ENCODE data around the gene PPDPF. TPM values are rescaled to one million over a fixed set of nuclear protein-coding genes. Genes with fewer than 3 reads are reported as not detected.

Gene PPDPF
- total RNA-seq, 2 experiments from 2014 or later = 34.9 to 117 TPM

GRCh38 chr20:63529180-63529860 is 8.8 kb downstream of the PPDPF start:
- Histone ChIP-seq H3K4me1 (ENCODE audit: insufficient read depth, low read length, poor library complexity, severe bottlenecking) (no peaks in the 10 kb centered on the region), H3K4me3 (ENCODE audit: low read depth, low read length, poor library complexity, severe bottlenecking) (no peak overlapping the region), H3K79me2 (ENCODE audit: insufficient read depth, low read depth, low read length) (no peaks in the 10 kb centered on the region), H3K4me2 (ENCODE audit: low read length) (no peak overlapping the region), H3K9me2 (ENCODE audit: insufficient read depth, low read length) (no peaks in the 10 kb centered on the region), H3K27ac (ENCODE audit: low read depth, low read length, poor library complexity, severe bottlenecking) (no peak overlapping the region), H3K9me3 (ENCODE audit: low read length) (no peaks in the 10 kb centered on the region), H3K36me3 (ENCODE audit: insufficient read depth, low read length) (no peaks in the 10 kb centered on the region), H2AFZ (ENCODE audit: low read length) (no peak overlapping the region), H4K20me1 (ENCODE audit: insufficient read depth, low read length) (no peaks in the 10 kb centered on the region)
- no peak for TF ChIP-seq CTCF (conservative IDR thresholded peaks at IDR 0.05; ENCODE audit: low read length)
- TF ChIP-seq EZH2phosphoT487 (IDR thresholded peaks at IDR 0.05; ENCODE audit: borderline replicate concordance, low read depth, low read length) = no peak
- intact Hi-C loops (cut with micrococcal nuclease; ENCODE audit: unreplicated experiment) = no loop called here
- ChIA-PET CTCF (ENCODE audit: unreplicated experiment) (no interaction called here), POLR2A (no interaction called here)
- no TSS peak for BruUV-seq (replicated peaks)
- DNase-seq (ENCODE audit: low spot score) = no peak

- CTCF ChIA-PET (ENCODE audit: unreplicated experiment) = no interaction called here
- BruUV-seq (replicated peaks) = no TSS peak
Measured at GRCh38 chr20:63529861-63530787, 9.6 kb downstream of the PPDPF start.

More at GRCh38 chr20:63529861-63530787, 9.6 kb downstream of the PPDPF start:
- no peak overlapping the region for H3K27ac ChIP-seq (ENCODE audit: low read depth, low read length, poor library complexity, severe bottlenecking)
- H3K9me3 ChIP-seq (ENCODE audit: low read length) = no peaks in the 10 kb centered on the region
- H4K20me1 ChIP-seq (ENCODE audit: insufficient read depth, low read length) = no peaks in the 10 kb centered on the region
- intact Hi-C loops (cut with micrococcal nuclease; ENCODE audit: unreplicated experiment) = loop anchor here (10.0 kb wide), 1 partner anchor 335 kb away; the partner anchor contains the start of genes ABHD16B and TPD52L2
- POLR2A ChIA-PET = no interaction called here
- no peaks in the 10 kb centered on the region for H3K79me2 ChIP-seq (ENCODE audit: insufficient read depth, low read depth, low read length)
- H3K4me3 ChIP-seq (ENCODE audit: low read depth, low read length, poor library complexity, severe bottlenecking) = no peak overlapping the region
- TF ChIP-seq EZH2phosphoT487 (IDR thresholded peaks at IDR 0.05; ENCODE audit: borderline replicate concordance, low read depth, low read length) (no peak), CTCF (conservative IDR thresholded peaks at IDR 0.05; ENCODE audit: low read length) (no peak)
- H3K4me2 ChIP-seq (ENCODE audit: low read length) = no peak overlapping the region
- DNase-seq (ENCODE audit: low spot score) = no peak
- H2AFZ ChIP-seq (ENCODE audit: low read length) = no peak overlapping the region
- H3K36me3 ChIP-seq (ENCODE audit: insufficient read depth, low read length) = no peaks in the 10 kb centered on the region
- H3K9me2 ChIP-seq (ENCODE audit: insufficient read depth, low read length) = no peaks in the 10 kb centered on the region
- H3K4me1 ChIP-seq (ENCODE audit: insufficient read depth, low read length, poor library complexity, severe bottlenecking) = no peaks in the 10 kb centered on the region

Measured in OCI-LY7 (cell line).